Measurements from ENCODE around the gene MARS2.
"Not testable (repeated sequence)": the region's sequence is repeated elsewhere in the genome, so short reads cannot be mapped to it uniquely, and the experiment has no call there.

MARS2 gene

DNA sequence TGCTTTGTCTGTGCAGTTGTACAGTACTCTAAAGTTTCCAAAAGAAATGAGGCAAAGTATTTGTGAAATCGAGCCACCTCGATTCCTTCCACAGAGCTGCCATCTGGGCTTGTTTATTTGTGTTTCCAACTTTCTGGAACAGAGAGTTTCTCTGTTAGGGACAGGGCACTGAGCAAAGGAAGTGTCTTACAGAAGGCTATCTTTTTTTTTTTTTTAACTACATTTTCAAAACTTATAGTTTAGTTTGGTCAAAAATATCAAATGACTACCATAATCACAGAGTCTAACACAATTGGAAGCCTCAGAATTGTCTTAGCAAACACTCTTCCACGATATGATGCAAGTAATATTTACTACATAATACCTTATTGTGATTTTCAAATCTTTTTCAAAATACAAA lies 30.6 kb upstream of the MARS2 start:
- H3K4me3 ChIP-seq = no peak overlapping the region
- H3K4me2 ChIP-seq = no peak overlapping the region
- no peaks in the 10 kb centered on the region for H3K9me3 ChIP-seq
- no peaks in the 10 kb centered on the region for H3K36me3 ChIP-seq
- H4K20me1 ChIP-seq = no peaks in the 10 kb centered on the region
- H3K4me1 ChIP-seq = no peaks in the 10 kb centered on the region
- TF ChIP-seq Cebpa-rat (IDR thresholded peaks at IDR 0.05) = no peak
- H3K27ac ChIP-seq = no peak overlapping the region
- H3K27me3 ChIP-seq = no peaks in the 10 kb centered on the region
- no peak overlapping the region for H3K9ac ChIP-seq

DNA sequence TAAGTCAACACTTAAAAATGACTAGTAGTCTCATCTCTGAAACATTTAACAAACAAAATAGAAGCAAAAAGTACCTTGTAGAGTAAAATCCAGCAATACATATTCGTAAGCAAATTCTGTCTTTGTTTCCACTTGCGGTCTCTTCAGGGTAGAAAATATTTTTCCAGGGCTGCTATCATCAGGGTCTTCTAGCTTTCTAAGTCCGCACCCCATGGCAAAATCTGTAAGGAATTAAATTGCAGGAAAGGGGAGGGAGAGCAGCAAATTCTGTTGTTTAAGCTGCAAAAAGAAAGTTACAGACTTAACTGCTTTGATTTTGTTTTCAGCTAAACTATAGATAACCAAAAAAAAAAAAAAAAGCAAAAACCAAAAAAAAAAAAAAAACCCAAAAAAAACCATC lies 29.9 kb upstream of the MARS2 start, which contains the start of gene RFTN2:
RFTN2 (minus strand) TSS at position 342 of the 400 bp plus-strand sequence; CDS start at position 213, 129 bp downstream.
- Histone ChIP-seq H3K36me3 (no peaks in the 10 kb centered on the region), H3K4me2 (no peak within 1 kb of the TSS), H3K4me1 (no peaks in the 10 kb centered on the region), H3K27me3 (no peaks in the 10 kb centered on the region), H3K9me3 (no peaks in the 10 kb centered on the region), H4K20me1 (no peaks in the 10 kb centered on the region), H3K27ac (no peak within 1 kb of the TSS), H3K9ac (no peak within 1 kb of the TSS), H3K4me3 (no peak within 1 kb of the TSS)
- TF ChIP-seq Cebpa-rat (IDR thresholded peaks at IDR 0.05) = no peak

DNA sequence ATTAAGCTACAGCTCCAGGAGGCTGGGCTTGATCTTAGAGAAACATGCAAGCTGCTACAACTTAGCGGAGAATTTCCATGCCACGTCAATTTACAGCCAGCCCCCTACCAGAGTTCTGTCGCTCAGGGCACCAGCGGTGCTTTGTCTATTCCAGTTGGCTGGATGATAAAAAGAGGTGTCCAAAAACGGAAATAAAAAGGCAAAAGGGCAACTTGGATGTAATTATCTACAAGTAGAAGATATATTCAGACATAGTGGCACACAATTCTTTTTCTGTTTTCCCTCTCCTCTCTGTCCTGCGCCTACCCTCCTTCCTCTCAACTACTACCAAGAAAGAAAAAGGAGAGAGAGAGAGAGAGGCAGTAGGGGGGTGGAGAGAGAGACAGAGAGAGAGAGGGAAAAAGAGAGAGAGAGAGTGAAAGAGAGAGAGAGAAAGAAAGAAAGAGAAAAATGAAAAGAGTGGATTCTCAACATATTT lies 29.4 kb upstream of the MARS2 start:
- TF ChIP-seq Cebpa-rat (IDR thresholded peaks at IDR 0.05) = no peak
- no peaks in the 10 kb centered on the region for H3K27me3 ChIP-seq
- H3K4me2 ChIP-seq = no peak overlapping the region
- no peak overlapping the region for H3K9ac ChIP-seq
- H3K36me3 ChIP-seq = no peaks in the 10 kb centered on the region
- H4K20me1 ChIP-seq = no peaks in the 10 kb centered on the region
- no peaks in the 10 kb centered on the region for H3K4me1 ChIP-seq
- no peak overlapping the region for H3K27ac ChIP-seq
- no peak overlapping the region for H3K4me3 ChIP-seq
- H3K9me3 ChIP-seq = no peaks in the 10 kb centered on the region

DNA sequence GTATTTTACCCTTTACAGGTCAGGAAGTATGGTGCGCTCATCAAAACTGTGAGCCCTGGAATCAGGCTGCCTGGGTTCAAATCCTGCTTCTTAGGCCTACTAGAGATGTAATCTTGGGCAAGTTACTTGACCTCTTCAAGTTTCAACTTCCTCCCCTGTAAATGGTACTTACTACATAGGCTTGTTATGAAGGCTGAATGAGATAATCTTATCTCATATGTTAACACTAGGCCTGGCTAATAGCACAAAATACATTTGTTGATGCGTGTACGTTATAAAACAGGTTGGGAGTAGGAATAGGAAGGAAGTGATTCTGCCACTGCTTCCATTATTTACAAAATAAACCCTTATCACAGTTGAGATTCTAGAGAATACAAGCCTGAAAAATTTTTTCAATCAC lies 28.1 kb upstream of the MARS2 start:
- H3K27ac ChIP-seq = no peak overlapping the region
- H3K4me3 ChIP-seq = no peak overlapping the region
- H3K27me3 ChIP-seq = no peaks in the 10 kb centered on the region
- H3K4me1 ChIP-seq = no peaks in the 10 kb centered on the region
- no peak for TF ChIP-seq Cebpa-rat (IDR thresholded peaks at IDR 0.05)
- no peaks in the 10 kb centered on the region for H3K9me3 ChIP-seq
- H4K20me1 ChIP-seq = no peaks in the 10 kb centered on the region
- H3K36me3 ChIP-seq = no peaks in the 10 kb centered on the region
- H3K4me2 ChIP-seq = no peak overlapping the region
- H3K9ac ChIP-seq = no peak overlapping the region

DNA sequence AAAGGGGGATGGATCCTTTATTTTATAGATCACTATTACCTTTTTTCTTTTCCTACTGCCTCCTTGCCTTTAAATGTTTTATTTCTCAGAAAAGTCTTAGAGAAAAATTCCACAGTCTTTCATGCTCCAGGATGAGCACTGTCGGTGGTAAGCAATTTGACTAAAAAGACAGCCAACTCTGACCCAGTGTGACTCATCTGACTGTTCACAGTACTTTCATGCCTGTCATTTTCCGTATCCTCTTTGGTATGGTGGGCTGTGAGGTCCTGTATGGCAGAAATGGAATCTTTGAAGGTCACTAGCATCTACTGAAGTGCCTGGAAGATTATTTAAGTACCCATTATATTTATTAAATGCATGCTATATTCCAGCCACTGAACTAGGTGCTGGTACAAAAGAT lies 27.7 kb upstream of the MARS2 start:
- TF ChIP-seq Cebpa-rat (IDR thresholded peaks at IDR 0.05) = no peak
- H3K4me2 ChIP-seq = no peak overlapping the region
- H3K27ac ChIP-seq = no peak overlapping the region

DNA sequence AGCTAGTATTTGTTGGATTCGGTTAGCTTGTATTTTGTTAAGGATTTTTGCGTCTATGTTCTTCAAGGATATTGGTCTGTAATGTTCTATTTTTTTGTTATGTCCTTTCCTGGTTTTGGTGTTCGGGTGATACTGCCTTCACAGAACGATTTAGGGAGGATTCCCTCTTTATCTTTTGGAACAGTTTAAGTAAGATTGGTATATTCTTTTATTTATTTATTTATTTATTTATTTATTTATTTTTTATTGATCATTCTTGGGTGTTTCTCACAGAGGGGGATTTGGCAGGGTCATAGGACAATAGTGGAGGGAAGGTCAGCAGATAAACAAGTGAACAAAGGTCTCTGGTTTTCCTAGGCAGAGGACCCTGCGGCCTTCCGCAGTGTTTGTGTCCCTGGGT lies 10.0 kb upstream of the MARS2 start:
- H3K4me3 ChIP-seq, H3K9me3 ChIP-seq, H3K9ac ChIP-seq, H3K27me3 ChIP-seq, H3K36me3 ChIP-seq, H3K27ac ChIP-seq, H3K4me2 ChIP-seq, H4K20me1 ChIP-seq, H3K4me1 ChIP-seq: not testable (repeated sequence)

More for the DNA sequence above, 27.7 kb upstream of the MARS2 start:
- Histone ChIP-seq H3K9ac (no peak overlapping the region), H3K4me3 (no peak overlapping the region), H4K20me1 (no peaks in the 10 kb centered on the region), H3K36me3 (no peaks in the 10 kb centered on the region), H3K27me3 (no peaks in the 10 kb centered on the region), H3K4me1 (no peaks in the 10 kb centered on the region), H3K9me3 (no peaks in the 10 kb centered on the region)

DNA sequence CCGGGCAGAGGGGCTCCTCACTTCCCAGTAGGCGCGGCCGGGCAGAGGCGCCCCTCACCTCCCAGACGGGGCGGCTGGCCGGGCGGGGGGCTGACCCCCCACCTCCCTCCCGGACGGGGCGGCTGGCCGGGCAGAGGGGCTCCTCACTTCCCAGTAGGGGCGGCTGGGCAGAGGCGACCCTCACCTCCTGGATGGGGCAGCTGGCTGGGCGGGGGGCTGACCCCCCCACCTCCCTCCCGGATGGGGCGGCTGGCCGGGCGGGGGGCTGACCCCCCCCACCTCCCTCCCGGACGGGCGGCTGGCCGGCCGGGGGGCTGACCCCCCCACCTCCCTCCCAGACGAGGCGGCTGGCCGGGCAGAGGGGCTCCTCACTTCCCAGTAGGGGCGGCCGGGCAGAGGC lies 9.2 kb upstream of the MARS2 start:
- not testable (repeated sequence) for H3K27me3 ChIP-seq, H3K4me2 ChIP-seq, H3K27ac ChIP-seq, H3K36me3 ChIP-seq, H3K4me3 ChIP-seq, H3K9ac ChIP-seq, H4K20me1 ChIP-seq, H3K4me1 ChIP-seq, H3K9me3 ChIP-seq

DNA sequence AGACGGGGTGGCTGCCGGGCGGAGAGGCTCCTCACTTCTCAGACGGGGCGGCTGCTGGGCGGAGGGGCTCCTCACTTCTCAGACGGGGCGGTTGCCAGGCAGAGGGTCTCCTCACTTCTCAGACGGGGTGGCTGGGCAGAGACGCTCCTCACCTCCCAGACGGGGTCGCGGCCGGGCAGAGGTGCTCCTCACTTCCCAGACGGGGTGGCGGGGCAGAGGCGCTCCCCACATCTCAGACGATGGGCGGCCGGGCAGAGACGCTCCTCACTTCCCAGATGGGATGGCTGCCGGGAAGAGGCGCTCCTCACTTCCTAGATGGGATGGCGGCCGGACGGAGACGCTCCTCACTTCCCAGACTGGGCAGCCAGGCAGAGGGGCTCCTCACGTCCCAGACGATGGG lies 8.6 kb upstream of the MARS2 start:
- not testable (repeated sequence) for H3K4me3 ChIP-seq, H3K27ac ChIP-seq, H3K4me2 ChIP-seq, H3K9me3 ChIP-seq, H4K20me1 ChIP-seq, H3K9ac ChIP-seq, H3K4me1 ChIP-seq, H3K36me3 ChIP-seq, H3K27me3 ChIP-seq

DNA sequence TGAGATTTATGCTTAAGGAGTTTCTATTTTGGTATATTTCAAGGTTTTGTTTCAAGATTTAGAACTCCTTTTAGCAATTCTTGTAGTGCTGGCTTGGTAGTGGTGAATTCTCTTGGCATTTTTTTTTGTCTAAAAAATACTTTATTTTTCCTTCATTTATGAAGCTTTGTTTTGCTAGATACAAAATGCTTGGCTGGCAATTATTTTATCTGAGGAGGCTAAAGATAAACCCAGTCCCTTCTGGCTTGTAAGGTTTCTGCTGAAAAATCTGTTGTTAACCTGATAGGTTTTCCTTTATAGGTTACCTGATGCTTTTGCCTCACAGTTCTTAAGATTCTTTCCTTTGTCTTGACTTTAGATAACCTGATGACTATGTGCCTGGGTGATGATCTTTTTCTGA lies 5.4 kb upstream of the MARS2 start:
- H3K27me3 ChIP-seq, H3K4me3 ChIP-seq, H3K9ac ChIP-seq, H3K36me3 ChIP-seq, H4K20me1 ChIP-seq, H3K4me1 ChIP-seq, H3K27ac ChIP-seq, H3K4me2 ChIP-seq, H3K9me3 ChIP-seq: not testable (repeated sequence)

DNA sequence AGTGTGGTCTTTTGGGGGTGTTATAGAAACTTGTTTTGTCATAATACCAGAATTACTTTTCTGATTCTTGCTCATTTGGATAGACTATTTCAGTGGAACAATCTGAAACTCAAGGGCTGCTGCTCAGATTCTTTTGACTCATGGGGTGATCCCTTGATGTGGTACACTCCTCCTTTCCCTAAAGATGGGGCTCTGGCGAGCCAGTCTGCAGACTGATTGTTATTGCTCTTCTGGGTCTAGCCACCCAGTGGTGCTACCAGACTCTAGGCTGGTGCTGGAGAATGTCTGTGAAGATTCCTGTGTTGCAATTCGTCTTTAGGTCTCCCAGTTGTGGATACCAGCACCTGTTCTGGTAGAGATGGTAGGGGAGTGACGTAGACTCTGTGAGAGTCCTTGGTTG lies 4.2 kb upstream of the MARS2 start:
- Histone ChIP-seq H3K36me3 (no peaks in the 10 kb centered on the region), H3K4me2 (no peak overlapping the region), H3K9ac (no peak overlapping the region), H3K4me3 (no peak overlapping the region), H3K27ac (no peak overlapping the region), H3K4me1 (peaks cover 7% of the 10 kb centered on the region), H3K27me3 (no peaks in the 10 kb centered on the region), H3K9me3 (no peaks in the 10 kb centered on the region), H4K20me1 (peaks cover 6% of the 10 kb centered on the region)
- TF ChIP-seq Cebpa-rat (IDR thresholded peaks at IDR 0.05) = no peak

DNA sequence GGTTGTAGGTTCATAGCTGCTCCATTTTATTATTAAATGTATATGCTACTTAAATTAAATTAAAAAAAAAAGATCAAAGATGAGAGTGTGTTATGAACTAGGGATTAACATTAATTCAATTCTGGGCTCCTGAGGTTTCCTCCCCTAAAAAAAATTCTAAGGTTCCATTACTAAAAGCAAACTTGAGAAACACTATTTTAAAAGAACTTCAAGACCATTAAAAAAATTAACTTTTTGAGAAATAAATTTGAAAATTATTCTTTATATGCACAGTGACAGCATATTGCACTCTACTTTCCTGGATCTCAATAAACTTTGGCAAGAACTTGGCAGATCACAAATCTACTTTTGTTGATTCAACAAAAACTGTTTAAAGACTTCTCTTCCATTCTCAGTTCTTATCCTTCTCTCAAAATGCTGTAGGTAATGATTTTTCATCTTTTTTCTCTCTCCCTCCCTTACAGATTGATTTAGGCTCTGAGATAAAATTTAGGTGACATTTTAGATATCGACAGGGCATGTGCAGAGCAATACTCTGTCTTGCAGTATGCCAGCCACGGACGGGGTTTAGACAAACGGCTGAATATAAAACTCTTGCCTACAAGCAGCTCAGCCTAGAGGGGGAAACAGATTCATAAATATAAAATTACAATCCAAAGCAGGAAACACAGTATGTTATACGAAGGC lies 592 bp upstream of the MARS2 start:
- no peak for TF ChIP-seq Cebpa-rat (IDR thresholded peaks at IDR 0.05)
- Histone ChIP-seq H3K9me3 (no peaks in the 10 kb centered on the region), H3K9ac (peak overlapping the region; percentile 79), H3K27me3 (no peaks in the 10 kb centered on the region), H3K4me3 (peak overlapping the region; percentile 86), H3K27ac (peak overlapping the region; percentile 74), H3K4me2 (peak overlapping the region; percentile 78), H3K4me1 (peaks cover 33% of the 10 kb centered on the region), H3K36me3 (peaks cover 3% of the 10 kb centered on the region; the same call in 1 of the 2 replicates), H4K20me1 (peaks cover 42% of the 10 kb centered on the region)

All from BLaER1 (cell line).